PC-9 (cell line): ENCODE results near the gene ADAR. TPM values are rescaled to one million over a fixed set of nuclear protein-coding genes. Genes with fewer than 3 reads are reported as not detected.
A peak's percentile ranks its signal among the peaks of the same experiment; 100 is the strongest.
"Not testable (repeated sequence)": the region's sequence is repeated elsewhere in the genome, so short reads cannot be mapped to it uniquely, and the experiment has no call there.

ENCODE experiments used
- Bru-seq: library from RNA; stranded (reverse); fragments of 400-500 nt; gene quantifications from one replicate; lab custom pipeline; 2021; lab: Mats Ljungman, UMichigan
- BruChase-seq, 2 experiments: library from RNA; stranded (reverse); fragments of 400-500 nt; gene quantifications; one replicate each; lab custom pipeline; 2021; lab: Mats Ljungman, UMichigan
- BruUV-seq: library from RNA; stranded (reverse); fragments of 400-500 nt; replicated peaks from 2 replicates; lab custom pipeline; 2021; lab: Mats Ljungman, UMichigan
- CTCF ChIA-PET: fragments of 300-600 bp; sonication (Branson Sonifier 250); formaldehyde crosslinking; loops from one replicate; lab custom pipeline; 2022; ENCODE audit warnings: antibody characterized with exemption; lab: Charles Lee
- POLR2A ChIA-PET: fragments of 300-600 bp; sonication (Branson Sonifier 250); formaldehyde crosslinking; loops from one replicate; lab custom pipeline; 2022; ENCODE audit warnings: antibody characterized with exemption; ENCODE audit not compliant: unreplicated experiment; lab: Charles Lee
- DNase-seq, 2 experiments: peaks; one replicate each; pipeline versions ENCODE4 v3.0.0 to v3.0.0-alpha.2; 2015 to 2022; ENCODE audit warnings: mixed read lengths in 1 of 2
- H2AFZ ChIP-seq: fragments of 200-600 bp; sonication (generic); 2 replicates; pipeline ENCODE4 v1.8.1; 2017; ENCODE audit warnings: antibody characterized with exemption
- H3F3A ChIP-seq: fragments of 200-600 bp; sonication (generic); 2 replicates; pipeline ENCODE4 v1.8.1; 2017; ENCODE audit warnings: antibody characterized with exemption, mild to moderate bottlenecking, low read depth; ENCODE audit not compliant: insufficient read depth
- H3K27ac ChIP-seq: fragments of 200-600 bp; sonication (generic); 2 replicates; pipeline ENCODE4 v1.6.1; 2016; ENCODE audit warnings: mixed run types
- H3K27me3 ChIP-seq: fragments of 200-600 bp; sonication (generic); 2 replicates; pipeline ENCODE4 v1.6.1; 2016; ENCODE audit warnings: low read depth, mixed run types; ENCODE audit not compliant: insufficient read depth
- H3K36me3 ChIP-seq: fragments of 200-600 bp; sonication (generic); 2 replicates; pipeline ENCODE4 v1.6.1; 2016; ENCODE audit warnings: low read depth, mixed run types
- H3K4me1 ChIP-seq: fragments of 200-600 bp; sonication (generic); replicated peaks from 2 replicates; pipeline ENCODE4 v1.6.1; 2016; ENCODE audit warnings: mixed run types; ENCODE audit not compliant: insufficient read depth
- H3K4me2 ChIP-seq: fragments of 200-600 bp; sonication (generic); 2 replicates; pipeline ENCODE4 v1.6.1; 2017; ENCODE audit warnings: mixed run types
- H3K4me3 ChIP-seq: fragments of 200-600 bp; sonication (generic); 2 replicates; pipeline ENCODE4 v1.6.1; 2016; ENCODE audit warnings: mixed run types
- H3K79me2 ChIP-seq: fragments of 200-600 bp; sonication (generic); 2 replicates; pipeline ENCODE4 v1.6.1; 2017; ENCODE audit warnings: low read depth, mixed run types
- H3K9me2 ChIP-seq: fragments of 200-600 bp; sonication (generic); 2 replicates; pipeline ENCODE4 v1.8.1; 2017; ENCODE audit warnings: mild to moderate bottlenecking; ENCODE audit not compliant: insufficient read depth
- H3K9me3 ChIP-seq: fragments of 200-600 bp; sonication (generic); 2 replicates; pipeline ENCODE4 v1.8.1; 2016; ENCODE audit warnings: low read depth; ENCODE audit not compliant: insufficient read depth
- H4K20me1 ChIP-seq: fragments of 200-600 bp; sonication (generic); 2 replicates; pipeline ENCODE4 v1.8.1; 2017; ENCODE audit not compliant: insufficient read depth
- EZH2 ChIP-seq: fragments of 200-600 bp; sonication (generic); IDR thresholded peaks from 2 replicates; pipeline ENCODE4 v1.8.0; 2017; ENCODE audit warnings: antibody characterized with exemption, low read depth
- intact Hi-C: fragments of 100-400 bp; cut with micrococcal nuclease; formaldehyde crosslinking; loops from one replicate; pipeline ENCODE4 v1.10.0; 2022; ENCODE audit not compliant: unreplicated experiment
- long read RNA-seq: library from polyadenylated mRNA; stranded (forward); transcript quantifications from one replicate; pipeline ENCODE4 v2.0.0, GENCODE V29; 2022
- total RNA-seq: library from RNA; stranded (reverse); gene quantifications from 2 replicates; pipeline ENCODE4 v1.2.3, GENCODE V29; 2021
- TF ChIP-seq, protein P1 (sequence below): fragments of 200-600 bp; sonication (generic); conservative IDR thresholded peaks from 2 replicates; pipeline ENCODE4 v1.6.1; 2017; ENCODE audit warnings: mixed run types, antibody characterized with exemption, mild to moderate bottlenecking, moderate library complexity

The ADAR gene
- 99.6 and 120 TPM in 2 replicates for total RNA-seq
- percentile 78 among the genes with signal in this experiment for Bru-seq, nascent RNA
- percentile 86 among the genes with signal in this experiment for BruChase-seq, experiment 1, labeled RNA remaining after a 2-hour chase
- BruChase-seq, experiment 2, labeled RNA remaining after a 6-hour chase = percentile 94 among the genes with signal in this experiment
- long read RNA-seq, full-length matches to known transcripts = 18 of 52 reads
- long read RNA-seq, partial matches to known transcripts = 19 of 52 reads
- long read RNA-seq, other reads (novel, unspliced or antisense) = 15 of 52 reads

- POLR2A ChIA-PET = interaction anchor here (0.6 to 0.7 kb wide), 2 partner anchors 14 to 189 kb away, joined by 3 to 5 read pairs; no protein-coding TSS in a partner anchor
These were observed at the start of gene ADAR for GRCh38 chr1:154607609-154608396. Gene ADAR, minus strand, starts transcription at chr1:154608186. Its CDS starts 180 bp downstream, at chr1:154608006.

GRCh38 chr1:154657556-154657955 is 49.6 kb upstream of the ADAR start:
- intact Hi-C loops = no loop called here
- BruUV-seq = no TSS peak

More at GRCh38 chr1:154607609-154608396, at the start of gene ADAR:
- Histone ChIP-seq H3K27me3 (no peaks in the 10 kb centered on the region), H3K4me1 (peaks cover 23% of the 10 kb centered on the region), H4K20me1 (peaks cover 31% of the 10 kb centered on the region), H3K4me3 (peak within 1 kb of the TSS; percentile 100), H3K9me2 (no peaks in the 10 kb centered on the region), H3F3A (peaks cover 21% of the 10 kb centered on the region; the same call in 1 of the 2 replicates), H3K27ac (peak within 1 kb of the TSS; percentile 90), H3K9me3 (no peaks in the 10 kb centered on the region), H2AFZ (peak within 1 kb of the TSS; percentile 89), H3K79me2 (peaks cover 74% of the 10 kb centered on the region), H3K36me3 (no peaks in the 10 kb centered on the region), H3K4me2 (peak within 1 kb of the TSS; percentile 79)
- DNase-seq = peak; percentile 84 to 88
- intact Hi-C loops = loop anchor here (1.0 to 2.0 kb wide), 2 partner anchors 19 to 49 kb away; no protein-coding TSS in a partner anchor
- no TSS peak for BruUV-seq
- TF ChIP-seq EZH2 = no peak
- TF ChIP-seq, protein P1, sequence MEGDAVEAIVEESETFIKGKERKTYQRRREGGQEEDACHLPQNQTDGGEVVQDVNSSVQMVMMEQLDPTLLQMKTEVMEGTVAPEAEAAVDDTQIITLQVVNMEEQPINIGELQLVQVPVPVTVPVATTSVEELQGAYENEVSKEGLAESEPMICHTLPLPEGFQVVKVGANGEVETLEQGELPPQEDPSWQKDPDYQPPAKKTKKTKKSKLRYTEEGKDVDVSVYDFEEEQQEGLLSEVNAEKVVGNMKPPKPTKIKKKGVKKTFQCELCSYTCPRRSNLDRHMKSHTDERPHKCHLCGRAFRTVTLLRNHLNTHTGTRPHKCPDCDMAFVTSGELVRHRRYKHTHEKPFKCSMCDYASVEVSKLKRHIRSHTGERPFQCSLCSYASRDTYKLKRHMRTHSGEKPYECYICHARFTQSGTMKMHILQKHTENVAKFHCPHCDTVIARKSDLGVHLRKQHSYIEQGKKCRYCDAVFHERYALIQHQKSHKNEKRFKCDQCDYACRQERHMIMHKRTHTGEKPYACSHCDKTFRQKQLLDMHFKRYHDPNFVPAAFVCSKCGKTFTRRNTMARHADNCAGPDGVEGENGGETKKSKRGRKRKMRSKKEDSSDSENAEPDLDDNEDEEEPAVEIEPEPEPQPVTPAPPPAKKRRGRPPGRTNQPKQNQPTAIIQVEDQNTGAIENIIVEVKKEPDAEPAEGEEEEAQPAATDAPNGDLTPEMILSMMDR = no peak
- CTCF ChIA-PET = interaction anchor here (0.5 to 0.7 kb wide), 3 partner anchors 61 to 113 kb away, joined by 4 to 9 read pairs (median 4); no protein-coding TSS in a partner anchor

GRCh38 chr1:154652893-154653292 is 44.9 kb upstream of the ADAR start:
- peaks cover 58% of the 10 kb centered on the region; the same call in 1 of the 2 replicates for H3K27me3 ChIP-seq
- H3K4me1 ChIP-seq = no peaks in the 10 kb centered on the region
- H3K36me3 ChIP-seq = no peaks in the 10 kb centered on the region
- no peaks in the 10 kb centered on the region for H4K20me1 ChIP-seq
- BruUV-seq = no TSS peak
- H2AFZ ChIP-seq = no peak overlapping the region
- H3K9me2 ChIP-seq = no peaks in the 10 kb centered on the region
- H3K79me2 ChIP-seq = no peaks in the 10 kb centered on the region
- no peak overlapping the region for H3K27ac ChIP-seq
- ChIA-PET CTCF (no interaction called here), POLR2A (no interaction called here)
- no peak for DNase-seq
- no peak for TF ChIP-seq EZH2
- TF ChIP-seq, protein P1 = no peak
- H3F3A ChIP-seq = no peaks in the 10 kb centered on the region
- intact Hi-C loops = no loop called here
- no peak overlapping the region for H3K4me3 ChIP-seq
- no peaks in the 10 kb centered on the region for H3K9me3 ChIP-seq
- no peak overlapping the region for H3K4me2 ChIP-seq

More at GRCh38 chr1:154657556-154657955, 49.6 kb upstream of the ADAR start:
- Histone ChIP-seq H3K27ac (no peak overlapping the region), H3K4me3 (no peak overlapping the region), H3K4me1 (no peaks in the 10 kb centered on the region), H4K20me1 (no peaks in the 10 kb centered on the region), H3K27me3 (peaks cover 68% of the 10 kb centered on the region; the same call in 1 of the 2 replicates), H3K36me3 (no peaks in the 10 kb centered on the region), H3K9me3 (no peaks in the 10 kb centered on the region), H3F3A (no peaks in the 10 kb centered on the region), H3K4me2 (no peak overlapping the region), H3K79me2 (no peaks in the 10 kb centered on the region), H2AFZ (no peak overlapping the region), H3K9me2 (no peaks in the 10 kb centered on the region)
- no peak for DNase-seq
- POLR2A ChIA-PET = interaction anchor here (0.6 to 0.9 kb wide), 2 partner anchors 510 to 739 kb away, joined by 3 to 4 read pairs; no protein-coding TSS in a partner anchor
- TF ChIP-seq, protein P1 = no peak
- no peak for TF ChIP-seq EZH2
- CTCF ChIA-PET = no interaction called here

DNA sequence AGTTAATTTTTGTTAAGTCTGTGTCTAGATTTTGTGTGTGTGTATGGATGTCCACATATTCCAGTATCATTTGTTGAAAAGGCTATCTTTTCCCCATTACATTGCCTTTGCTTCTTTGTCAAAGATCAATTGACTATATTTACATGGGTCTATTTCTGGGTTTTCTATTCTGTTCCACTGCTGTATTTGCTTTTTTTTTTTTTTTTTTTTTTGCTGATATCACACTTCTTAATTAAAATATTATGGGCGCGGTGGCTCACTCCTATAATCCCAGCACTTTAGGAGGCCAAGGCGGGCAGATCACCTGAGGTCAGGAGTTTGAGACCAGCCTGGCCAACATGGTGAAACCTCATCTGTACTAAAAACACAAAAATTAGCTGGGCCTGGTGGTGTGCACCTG is 36.7 kb upstream of the ADAR start:
- H2AFZ ChIP-seq, H3K79me2 ChIP-seq, H3K27ac ChIP-seq, H3K9me2 ChIP-seq, H3K36me3 ChIP-seq, intact Hi-C loops, CTCF ChIA-PET, BruUV-seq, POLR2A ChIA-PET, H4K20me1 ChIP-seq, DNase-seq, H3K27me3 ChIP-seq, H3K4me1 ChIP-seq, H3K4me2 ChIP-seq, H3K4me3 ChIP-seq, H3K9me3 ChIP-seq, H3F3A ChIP-seq: not testable (repeated sequence)
